Endothelial cell of umbilical vein (primary cell): ENCODE data around the gene FAM221B. TPM values are rescaled to one million over a fixed set of nuclear protein-coding genes. Genes with fewer than 3 reads are reported as not detected.

ENCODE experiments used
- BruUV-seq: library from RNA; stranded (reverse); fragments of 400-500 nt; replicated peaks from 2 replicates; lab custom pipeline; 2021; lab: Mats Ljungman, UMichigan
- CTCF ChIA-PET: fragments of 300-600, 350-600 bp; sonication (Branson Sonifier 250); formaldehyde crosslinking; loops from one replicate; lab custom pipeline; 2021; ENCODE audit warnings: antibody characterized with exemption, inconsistent platforms; lab: Charles Lee
- POLR2A ChIA-PET: fragments of 300-600, 350-600 bp; sonication (Branson Sonifier 250); formaldehyde crosslinking; loops from one replicate; lab custom pipeline; 2021; ENCODE audit warnings: antibody characterized with exemption, inconsistent platforms; lab: Charles Lee
- DNase-seq: peaks from one replicate; pipeline ENCODE4 v3.0.0-alpha.2; 2011; ENCODE audit warnings: low read depth, low spot score
- FAIRE-seq: peaks from 2 replicates; lab custom pipeline; 2011; peaks lifted over from hg19 to GRCh38; lab: Jason Lieb, UNC
- H2AFZ ChIP-seq: 2 replicates; pipeline ENCODE4 v1.6.0; 2012; ENCODE audit warnings: low read depth, low read length, control low read depth, inconsistent platforms
- H3K27ac ChIP-seq: 2 replicates; pipeline ENCODE4 v1.5.1; 2011; ENCODE audit warnings: low read depth, mild to moderate bottlenecking, control low read depth, low read length, moderate library complexity; ENCODE audit not compliant: insufficient read depth
- H3K27me3 ChIP-seq, 2 experiments: 2 replicates each; pipeline versions ENCODE4 v1.6.0 to v1.6.1; 2011; ENCODE audit warnings: low read length in 2 of 2, mixed read lengths in 1 of 2; ENCODE audit not compliant: control insufficient read depth in 2 of 2, insufficient read depth in 2 of 2
- H3K36me3 ChIP-seq, 2 experiments: 2 replicates in 1 of 2; 3 replicates in 1 of 2; pipeline ENCODE4 v1.5.1; 2011; ENCODE audit warnings: low read length in 2 of 2, mild to moderate bottlenecking in 1 of 2, moderate library complexity in 1 of 2; ENCODE audit not compliant: control insufficient read depth in 2 of 2, insufficient read depth in 2 of 2; ENCODE audit errors: extremely low read depth in 1 of 2
- H3K4me1 ChIP-seq: 3 replicates; pipeline ENCODE4 v1.5.1; 2011; ENCODE audit warnings: mild to moderate bottlenecking, low read length; ENCODE audit not compliant: control insufficient read depth, insufficient read depth; ENCODE audit errors: extremely low read depth
- H3K4me2 ChIP-seq: 2 replicates; pipeline ENCODE4 v1.6.1; 2011; ENCODE audit warnings: low read length, control low read depth, mixed read lengths; ENCODE audit not compliant: insufficient read depth
- H3K4me3 ChIP-seq, 3 experiments: fragments of 200-600 bp in 1 of 3; sonication (generic), shearing (Covaris generic) in 1 of 3; replicated peaks in 1 of 3; 2 replicates each; pipeline ENCODE4 v1.5.1; 2011 to 2016; ENCODE audit warnings: control low read depth in 3 of 3, low read length in 3 of 3, mild to moderate bottlenecking in 2 of 3, inconsistent platforms in 1 of 3, low read depth in 1 of 3, moderate library complexity in 1 of 3; ENCODE audit not compliant: insufficient read depth in 1 of 3
- H3K79me2 ChIP-seq: 2 replicates; pipeline ENCODE4 v1.6.0; 2012; ENCODE audit warnings: low read length, inconsistent platforms; ENCODE audit not compliant: control insufficient read depth, insufficient read depth
- H3K9ac ChIP-seq: replicated peaks from 2 replicates; pipeline ENCODE3; 2011; ENCODE audit warnings: low read length, control low read depth; ENCODE audit not compliant: insufficient read depth; ENCODE audit errors: extremely low read depth
- H3K9me1 ChIP-seq: replicated peaks from 3 replicates; pipeline ENCODE4 v1.6.0; 2011; ENCODE audit warnings: mild to moderate bottlenecking, low read length; ENCODE audit not compliant: control insufficient read depth, insufficient read depth; ENCODE audit errors: extremely low read depth
- H3K9me3 ChIP-seq: replicated peaks from 2 replicates; pipeline ENCODE4 v1.5.1; 2012; ENCODE audit warnings: low read length, inconsistent platforms; ENCODE audit not compliant: control insufficient read depth, insufficient read depth
- H4K20me1 ChIP-seq: replicated peaks from 2 replicates; pipeline ENCODE3; 2011; ENCODE audit warnings: mild to moderate bottlenecking, low read length; ENCODE audit not compliant: control insufficient read depth, insufficient read depth; ENCODE audit errors: extremely low read depth
- CTCF ChIP-seq, 2 donors: IDR thresholded peaks; 1 replicate in 1 of 2; 2 replicates in 1 of 2; pipeline ENCODE4 v1.5.1; 2011; ENCODE audit warnings: low read length in 2 of 2, mild to moderate bottlenecking in 2 of 2, moderate library complexity in 2 of 2, control low read depth in 1 of 2, inconsistent platforms in 1 of 2, low read depth in 1 of 2; ENCODE audit not compliant: insufficient read depth in 1 of 2; ENCODE audit errors: extremely low read depth in 1 of 2
- EZH2 ChIP-seq: IDR thresholded peaks from 2 replicates; pipeline ENCODE4 v1.6.1; 2012; ENCODE audit warnings: borderline replicate concordance, low read depth, mild to moderate bottlenecking, moderate library complexity, low read length, inconsistent platforms; ENCODE audit not compliant: severe bottlenecking
- FOS ChIP-seq: IDR thresholded peaks from 2 replicates; pipeline ENCODE4 v1.6.1; 2011; ENCODE audit warnings: mild to moderate bottlenecking, low read length, moderate library complexity, borderline replicate concordance; ENCODE audit not compliant: insufficient read depth
- GATA2 ChIP-seq: IDR thresholded peaks from 2 replicates; pipeline ENCODE4 v1.7.0; 2011; ENCODE audit warnings: low read depth, mild to moderate bottlenecking, moderate library complexity, mixed read lengths, low read length; ENCODE audit not compliant: insufficient read length, insufficient read depth
- JUN ChIP-seq: IDR thresholded peaks from 2 replicates; pipeline ENCODE4 v1.6.1; 2011; ENCODE audit warnings: borderline replicate concordance, low read depth; ENCODE audit not compliant: insufficient read length, insufficient read depth
- MAX ChIP-seq: IDR thresholded peaks from 2 replicates; pipeline ENCODE4 v1.6.1; 2011; ENCODE audit not compliant: insufficient read depth, insufficient read length
- MYC ChIP-seq: IDR thresholded peaks from one replicate; pipeline ENCODE4 v1.6.1; 2011; ENCODE audit warnings: mild to moderate bottlenecking, low read depth, low read length
- POLR2A ChIP-seq: IDR thresholded peaks from 2 replicates; pipeline ENCODE4 v1.6.1; 2012; ENCODE audit warnings: low read depth, mild to moderate bottlenecking, control low read depth, low read length
- POLR2AphosphoS5 ChIP-seq: IDR thresholded peaks from 2 replicates; pipeline ENCODE4 v1.6.1; 2012; ENCODE audit warnings: low read depth, mild to moderate bottlenecking, control low read depth, low read length, moderate library complexity; ENCODE audit not compliant: insufficient read depth
- dilution Hi-C: fragments of 300-500 bp; cut with MboI; formaldehyde crosslinking; loops from one replicate; pipeline ENCODE4 v1.15.0; 2019; ENCODE audit warnings: low sequenced_read_pairs; ENCODE audit not compliant: extremely low pct_ligation_motif_present
- intact Hi-C: fragments of 100-400 bp; cut with micrococcal nuclease; formaldehyde crosslinking; loops from one replicate; pipeline ENCODE4 v1.10.0; 2022
- polyA plus RNA-seq, 4 experiments: library from polyadenylated mRNA; depleted of rRNA in 3 of 4; stranded (reverse) in 3 of 4; unstranded in 1 of 4; fragments of >200 nt; gene quantifications; 2 replicates each; pipeline versions ENCODE4 v1.2.1 to v1.2.3, GENCODE V29; 2011 to 2012; ENCODE audit warnings: missing spikeins in 1 of 4
- total RNA-seq: library from RNA; stranded (reverse); gene quantifications from 2 replicates; pipeline ENCODE4 v1.2.3, GENCODE V29; 2021

FAM221B gene
- total and polyA plus RNA-seq, 2 donors (not counting 3 experiments of a cell fraction or from before 2014, with no cell fraction given), result not detected

GRCh38 chr9:35789541-35789940 is 39.0 kb downstream of the FAM221B start:
- no peak for FAIRE-seq
- POLR2A ChIA-PET, result interaction anchor here (2.5 kb wide), 1 partner anchor 41 kb away, joined by 9 read pairs; the partner anchor contains the start of genes GBA2 and RGP1

More at GRCh38 chr9:35789541-35789940, 39.0 kb downstream of the FAM221B start:
- TF ChIP-seq POLR2A, result no peak
- TF ChIP-seq FOS, result no peak
- TF ChIP-seq GATA2, result no peak
- no peak for TF ChIP-seq CTCF (IDR thresholded peaks at IDR 0.05; ENCODE audit: extremely low read depth in 1 of 2, insufficient read depth in 1 of 2, low read depth in 1 of 2, low read length in 2 of 2)
- TF ChIP-seq EZH2, result no peak
- TF ChIP-seq MAX, result no peak
- no peak for TF ChIP-seq POLR2AphosphoS5
- no peak for TF ChIP-seq MYC
- no peak for TF ChIP-seq JUN
- no peaks in the 10 kb centered on the region for H3K36me3 ChIP-seq
- DNase-seq, result no peak
- peaks cover 7% of the 10 kb centered on the region for H3K79me2 ChIP-seq
- CTCF ChIA-PET, result interaction anchor here (0.7 to 6.5 kb wide), 53 partner anchors 9 to 377 kb away, joined by 3 to 277 read pairs (median 10); partner anchors contain the start of genes CREB3, FAM221B, GBA2 and HINT2
- H3K4me2 ChIP-seq, result no peak overlapping the region
- BruUV-seq, result no TSS peak
- intact Hi-C loops, result no loop called here
- H3K27ac ChIP-seq, result no peak overlapping the region
- no peaks in the 10 kb centered on the region for H3K27me3 ChIP-seq
- dilution Hi-C loops, result no loop called here
- no peak overlapping the region for H2AFZ ChIP-seq
- no peaks in the 10 kb centered on the region for H3K9me3 ChIP-seq
- H4K20me1 ChIP-seq, result no peaks in the 10 kb centered on the region
- H3K9me1 ChIP-seq, result no peaks in the 10 kb centered on the region
- H3K4me1 ChIP-seq, result peaks cover 22% of the 10 kb centered on the region
- no peak overlapping the region for H3K4me3 ChIP-seq
- H3K9ac ChIP-seq, result no peak overlapping the region
